Kidney tubule cell (primary cell): ENCODE results near the gene FAM204A.
A peak's percentile ranks its signal among the peaks of the same experiment; 100 is the strongest.

Experiments used
- DNase-seq: peaks from one replicate; pipeline ENCODE4 v3.0.0-alpha.2; 2018; ENCODE audit warnings: low spot score

The FAM204A gene

DNA sequence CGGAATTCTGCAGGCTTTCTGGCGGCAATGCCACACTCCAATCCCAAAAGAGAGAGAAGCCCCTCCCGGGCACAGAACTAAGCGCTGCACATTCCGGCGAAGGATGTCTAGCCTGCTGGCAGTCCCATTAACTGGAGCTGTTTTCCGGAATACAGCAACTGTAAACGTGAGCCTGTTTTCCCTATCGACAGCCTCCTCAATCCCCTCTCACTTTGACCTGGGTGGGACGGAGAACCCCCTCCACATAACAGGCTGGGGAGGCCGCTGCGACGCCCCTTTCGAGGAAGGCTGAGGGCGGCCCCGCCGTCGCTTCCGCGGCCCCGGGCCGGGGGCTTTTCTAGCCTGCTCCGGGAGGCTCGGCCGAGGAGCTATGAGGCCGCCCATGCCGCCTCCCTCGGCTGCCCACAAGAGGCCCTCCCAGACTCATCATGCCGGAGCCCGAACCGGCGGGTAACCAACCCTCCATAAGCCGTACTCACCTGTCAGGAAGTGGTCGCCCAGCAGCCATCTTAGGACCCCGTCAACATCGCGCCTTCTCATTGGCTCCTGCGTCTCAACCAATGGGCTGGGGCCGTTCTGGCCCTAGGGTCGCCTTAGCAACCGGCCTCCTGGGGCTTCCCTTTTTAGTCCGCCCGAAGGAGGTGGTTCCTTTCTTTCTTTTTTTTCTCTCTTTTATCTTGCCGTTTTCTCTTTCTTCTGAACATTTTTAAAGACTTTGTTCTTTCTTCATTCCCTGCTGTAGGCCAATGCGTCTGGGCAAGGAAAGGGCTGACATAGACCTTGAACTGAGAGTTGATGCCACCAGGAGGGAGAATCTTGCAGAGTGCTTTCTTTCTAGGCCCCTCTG lies at the start of gene FAM204A:
TSS of gene FAM204A (minus strand) at position 534 of the 847 bp plus-strand sequence. CDS start 5,909 bp downstream, outside the sequence.
- DNase-seq, result peak; percentile 95

GRCh38 chr10:118383699-118384098 lies 41.6 kb upstream of the FAM204A start:
- no peak for DNase-seq

- no peak for DNase-seq
These were observed 41.1 kb upstream of the FAM204A start for GRCh38 chr10:118383063-118383689.

DNA sequence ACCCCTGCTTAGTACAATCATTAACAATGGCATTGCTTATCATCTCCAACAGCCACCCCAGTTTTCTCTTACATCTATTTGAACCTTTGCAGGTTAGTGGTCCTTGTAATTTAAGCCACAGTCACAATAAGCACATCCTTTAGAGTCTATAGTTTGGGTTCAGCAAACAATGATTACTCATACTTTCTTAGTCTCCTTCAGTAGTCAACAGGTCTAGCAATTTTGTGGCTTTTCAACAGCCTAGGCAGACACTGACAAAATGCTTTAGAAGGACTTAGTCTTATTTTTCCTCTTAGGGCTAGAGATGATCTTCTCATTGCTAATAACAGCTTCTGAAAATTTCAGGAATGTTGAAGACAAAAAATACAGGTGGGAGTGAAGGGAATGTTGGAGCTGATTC lies 32.3 kb upstream of the FAM204A start:
- DNase-seq, result peak; percentile 73

GRCh38 chr10:118373786-118374185 lies 31.7 kb upstream of the FAM204A start:
- peak; percentile 80 for DNase-seq

DNA sequence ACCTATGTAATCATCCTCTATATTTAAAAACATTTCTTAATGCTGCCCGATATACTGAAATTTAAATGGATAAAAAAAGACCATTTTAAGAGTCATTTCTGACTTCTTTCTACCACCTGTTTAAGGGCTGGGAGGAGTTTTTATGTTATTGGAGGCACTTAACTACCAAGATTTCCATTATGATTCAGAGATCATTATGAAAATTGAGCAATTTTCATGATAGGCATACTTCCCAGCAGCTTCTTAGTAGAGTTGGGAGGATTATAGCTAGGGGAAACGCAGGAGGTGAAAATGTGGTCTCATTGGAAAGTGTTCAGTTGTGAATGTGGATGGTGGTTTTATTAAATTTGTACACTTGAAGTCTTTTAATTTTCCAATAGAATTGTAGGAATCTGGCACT lies 28.4 kb upstream of the FAM204A start:
- no peak for DNase-seq

DNA sequence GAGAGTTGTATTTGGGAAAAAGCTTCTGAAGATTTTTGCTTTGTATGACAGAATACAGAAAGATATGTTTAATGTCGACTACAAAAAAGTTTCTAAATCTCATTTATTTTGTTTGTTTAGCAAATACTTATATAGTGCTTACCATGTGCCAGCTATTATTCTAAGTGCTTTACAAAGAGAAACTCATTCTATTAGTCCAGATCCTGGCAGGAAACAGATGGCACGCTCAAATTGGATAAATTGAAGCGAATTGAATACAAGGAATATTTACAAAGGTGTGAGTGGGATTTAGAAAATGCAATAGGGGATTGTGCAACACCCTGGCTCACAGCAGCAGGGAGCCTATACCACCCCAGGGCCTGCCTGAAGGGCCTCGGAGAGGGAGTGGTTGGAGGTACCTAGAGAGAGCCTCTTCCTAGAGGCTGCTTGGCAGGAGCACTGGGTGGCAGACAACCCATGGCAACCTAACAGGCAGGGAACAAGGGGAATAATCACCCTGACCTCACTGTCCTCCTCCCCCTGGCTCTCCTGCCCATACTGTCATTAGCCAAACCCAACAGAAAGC lies 27.6 kb upstream of the FAM204A start:
- no peak for DNase-seq

- no peak for DNase-seq
These were observed 23.6 kb upstream of the FAM204A start for GRCh38 chr10:118365702-118366101.

DNA sequence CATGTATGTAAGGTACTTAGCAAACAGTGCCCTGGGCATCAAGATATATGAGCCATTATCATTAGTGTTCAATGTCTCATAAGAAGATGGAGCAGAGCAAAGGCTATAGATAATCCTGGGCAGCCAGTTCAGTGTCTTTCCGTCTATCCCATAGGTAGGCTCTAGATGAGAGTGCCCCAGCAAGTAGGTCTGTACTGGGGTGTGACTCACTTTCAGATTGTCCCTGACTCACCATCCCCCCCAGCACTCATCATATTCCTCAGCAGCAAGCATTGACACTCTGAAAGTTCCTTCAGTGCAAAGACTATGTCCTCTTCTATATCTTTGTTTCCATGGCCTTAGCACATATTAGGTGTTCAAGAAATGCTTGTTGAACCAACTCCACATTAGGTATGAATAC lies 20.0 kb upstream of the FAM204A start:
- DNase-seq, result peak; percentile 1

GRCh38 chr10:118358327-118358726 lies 16.2 kb upstream of the FAM204A start:
- no peak for DNase-seq

DNA sequence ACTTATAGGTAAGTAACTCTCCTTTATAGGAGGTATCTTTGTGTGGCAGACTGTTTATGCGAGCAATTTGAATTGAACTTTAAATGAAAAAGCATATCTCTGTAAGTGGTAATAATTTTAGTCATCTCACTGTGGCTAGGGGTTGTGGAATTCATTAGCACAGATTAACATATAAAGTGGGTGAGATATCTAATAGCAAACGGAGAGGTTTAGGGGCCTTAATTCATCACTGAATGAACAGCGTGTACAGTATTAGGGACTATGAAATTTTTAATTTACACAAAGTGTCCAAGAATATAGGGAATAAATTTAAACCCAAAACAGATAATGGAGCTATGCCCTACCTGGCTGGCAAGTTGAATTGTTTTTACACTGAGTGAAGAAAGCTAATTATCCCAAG lies 15.7 kb upstream of the FAM204A start:
- no peak for DNase-seq

- no peak for DNase-seq
These were observed 14.5 kb upstream of the FAM204A start for GRCh38 chr10:118356628-118357027.

DNA sequence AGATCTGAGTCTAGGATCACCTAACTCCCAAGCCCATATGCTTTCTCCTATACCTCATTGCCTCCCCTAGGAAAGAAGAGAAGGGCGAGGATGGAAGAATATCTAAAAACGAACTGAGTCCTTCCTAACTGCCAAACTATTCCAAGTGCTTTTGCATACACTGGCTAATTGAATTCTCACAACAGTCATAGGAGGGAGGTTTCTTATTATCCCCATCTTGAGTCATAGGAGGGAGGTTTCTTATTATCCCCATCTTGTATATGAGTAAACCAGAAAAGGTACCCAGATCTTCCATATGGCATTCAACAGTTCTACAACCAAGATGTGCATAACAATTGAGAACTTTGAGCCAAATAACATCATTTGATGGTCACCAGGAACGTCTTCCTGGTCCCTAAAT lies 13.1 kb upstream of the FAM204A start:
- no peak for DNase-seq

- DNase-seq, result no peak
These were observed 7.1 kb upstream of the FAM204A start for GRCh38 chr10:118349235-118349634.

GRCh38 chr10:118343549-118343948 lies 1.4 kb upstream of the FAM204A start:
- no peak for DNase-seq

- DNase-seq, result peak; percentile 47
These were observed 991 bp upstream of the FAM204A start for GRCh38 chr10:118343115-118343514.

DNA sequence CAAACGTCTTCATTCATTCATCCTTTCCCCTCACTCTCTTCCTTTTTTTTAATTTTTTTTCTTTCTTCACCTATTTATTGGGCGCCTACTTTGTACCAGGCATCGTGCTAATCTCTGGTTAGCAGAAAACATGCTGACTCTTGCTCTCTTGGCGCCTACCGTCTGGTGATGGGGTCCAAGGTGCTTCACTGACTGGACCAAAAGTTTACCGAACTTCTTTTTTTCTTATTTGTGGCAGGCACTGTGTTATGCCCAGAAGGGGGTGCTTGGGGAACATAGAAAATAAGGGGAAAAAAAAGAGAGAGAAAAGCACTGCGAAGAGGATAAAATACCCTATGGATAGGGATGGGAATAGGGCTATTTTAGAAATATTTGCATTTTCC lies 505 bp upstream of the FAM204A start:
- no peak for DNase-seq

GRCh38 chr10:118340486-118340885 lies 1.6 kb downstream of the FAM204A start:
- DNase-seq, result no peak

GRCh38 chr10:118339111-118339510 lies 3.0 kb downstream of the FAM204A start:
- DNase-seq, result no peak

GRCh38 chr10:118337356-118337755 lies 4.8 kb downstream of the FAM204A start:
- DNase-seq, result no peak

- DNase-seq, result peak; percentile 27
These were observed 8.3 kb downstream of the FAM204A start for GRCh38 chr10:118333871-118334270.

DNA sequence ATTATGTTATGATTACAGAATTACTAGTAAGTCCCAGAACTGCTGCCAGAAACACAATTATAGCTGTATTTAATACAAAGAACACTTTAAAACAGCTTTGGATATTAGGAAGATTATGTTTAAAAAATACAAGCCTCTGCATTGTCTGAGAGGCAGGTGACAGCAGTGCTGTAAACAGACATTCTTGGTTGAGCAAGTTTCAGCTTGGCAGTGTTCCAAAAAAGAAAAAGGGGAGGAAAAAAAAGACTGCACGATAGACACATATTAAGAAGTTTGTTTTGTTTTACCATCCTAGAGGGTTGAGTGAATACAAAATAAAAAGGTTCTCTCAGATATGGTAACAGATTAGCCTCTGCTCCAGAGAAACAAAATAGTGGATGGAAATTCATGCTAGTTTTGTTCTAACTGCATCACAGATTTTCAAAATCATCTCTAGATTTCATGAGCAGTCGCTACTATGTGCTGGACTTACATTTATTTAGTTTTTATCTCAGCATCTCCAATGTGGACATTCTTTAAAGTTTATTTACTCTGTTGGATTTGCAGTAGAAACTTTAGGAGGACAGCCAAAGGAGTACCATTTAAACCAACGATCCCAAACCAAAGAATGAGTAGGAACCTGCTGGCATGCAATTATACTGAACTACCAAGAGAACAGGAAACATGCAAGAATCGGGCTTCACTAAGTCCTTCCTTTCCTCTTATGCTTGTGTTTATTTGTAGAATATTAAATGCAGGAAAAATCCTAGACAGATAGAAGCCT lies 9.0 kb downstream of the FAM204A start:
- DNase-seq, result peak; percentile 46
